Left colon (tissue), 2 donors: ENCODE data around the gene HYCC1. TPM values are rescaled to one million over a fixed set of nuclear protein-coding genes. Genes with fewer than 3 reads are reported as not detected.
"Not testable (repeated sequence)": the region's sequence is repeated elsewhere in the genome, so short reads cannot be mapped to it uniquely, and the experiment has no call there.

Experiments used
- ATAC-seq: fragments of 200-7000 bp; cut with Tn5 transposase; one replicate; pipeline ENCODE4 v1.9.1; 2020; ENCODE audit warnings: mild to moderate bottlenecking, moderate library complexity
- DNase-seq, 2 donors: peaks; one replicate each; pipeline ENCODE4 v3.0.0-alpha.2; 2020
- intact Hi-C, 2 donors: fragments of 100-400 bp; cut with DNase I in 1 of 2; cut with micrococcal nuclease in 1 of 2; formaldehyde crosslinking; loops; one replicate each; pipeline versions ENCODE4 v1.11.2 to v1.14.0; 2022; cut with DNase I, micrococcal nuclease
- long read RNA-seq: library from polyadenylated mRNA; unstranded; transcript quantifications from one replicate; pipeline ENCODE4 v2.0.0, GENCODE V29; 2021
- total RNA-seq, 2 donors: library from RNA; stranded (reverse); fragmentation: NEBNext Ultra II Directional; extraction: Animal tissue kit (Norgen Biotek cat#: 25700); gene quantifications; one replicate each; pipeline ENCODE4 v1.2.1, GENCODE V29; 2021
- donor health status: DM: no; HTN: no; CAD: no.
- donor health status: DM: yes; HTN: yes; CAD: no.

Gene HYCC1
- total RNA-seq: 1 to 10 TPM; 6.3 to 8.0 TPM
- long read RNA-seq, full-length matches to known transcripts: 3 of 7 reads
- long read RNA-seq, partial matches to known transcripts: 1 of 7 reads
- long read RNA-seq, other reads (novel, unspliced or antisense): 3 of 7 reads

GRCh38 chr7:23013715-23014649 is at the start of gene HYCC1:
HYCC1 (minus strand) TSS chr7:23014130; CDS start chr7:22991111, 23,019 bp downstream.
- ATAC-seq (peak; percentile 100), DNase-seq (peak; percentile 99)
- intact Hi-C loops: loop anchor here in 1 of 2 donors (10.0 kb wide), 1 partner anchor 189 kb away; the partner anchor contains the start of gene TOMM7

- intact Hi-C loops: no loop called here
- no peak for ATAC-seq
- no peak for DNase-seq
These were observed 48.5 kb upstream of the HYCC1 start for GRCh38 chr7:23062452-23062851.

DNA sequence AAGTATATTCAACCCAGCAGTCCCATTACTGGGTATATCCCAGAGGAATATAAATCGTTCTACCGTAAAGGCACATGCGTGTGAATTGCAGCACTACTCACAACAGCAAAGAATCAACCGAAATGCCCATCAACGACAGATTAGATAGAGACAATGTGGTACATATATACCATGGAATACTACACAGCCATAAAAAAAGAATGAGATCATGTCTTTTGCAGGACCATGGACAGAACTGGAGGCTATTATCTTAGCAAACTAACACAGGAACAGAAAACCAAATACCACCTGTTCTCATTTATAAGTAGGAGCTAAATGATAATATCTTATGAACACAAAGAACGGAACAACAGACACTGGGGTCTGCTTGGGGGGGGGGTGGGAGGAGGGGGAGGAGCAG is 47.4 kb upstream of the HYCC1 start:
- no peak for ATAC-seq
- no peak for DNase-seq
- intact Hi-C loops: no loop called here

DNA sequence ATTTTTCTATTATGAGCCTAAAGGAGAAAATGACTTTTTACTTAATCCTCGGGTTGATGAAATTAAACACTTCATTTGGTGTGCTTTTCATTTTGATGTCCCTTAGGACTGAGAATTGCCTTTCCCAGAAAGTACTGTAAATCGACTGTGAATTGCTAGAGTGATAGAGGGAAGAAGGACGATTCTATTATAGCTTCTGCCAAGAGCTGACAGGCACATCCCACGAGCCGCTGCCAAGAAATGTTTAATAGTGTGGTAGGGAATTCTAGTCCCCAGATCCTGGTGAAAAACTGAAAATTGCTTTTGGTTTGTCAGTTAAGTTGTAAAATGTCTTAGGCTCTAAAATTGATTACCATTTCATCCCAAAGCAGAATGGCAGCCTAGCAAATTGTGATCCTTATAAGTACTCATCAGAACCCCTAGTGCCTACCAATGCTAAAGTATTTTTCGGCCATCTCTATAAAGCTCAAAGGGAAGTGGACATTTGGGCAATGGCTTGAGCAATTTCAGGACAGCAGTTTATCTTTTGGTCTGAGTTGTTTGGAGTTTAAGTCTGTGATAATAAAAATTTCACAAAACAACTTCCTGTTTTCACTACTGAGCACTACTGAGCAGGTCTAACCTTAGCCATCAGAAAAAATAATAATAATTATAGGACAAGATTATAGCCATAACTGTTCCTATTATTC is 44.6 kb upstream of the HYCC1 start:
- intact Hi-C loops: loop anchor here in 1 of 2 donors (10.0 kb wide), 1 partner anchor 504 kb away; no protein-coding TSS in a partner anchor
- ATAC-seq (no peak), DNase-seq (no peak)

DNA sequence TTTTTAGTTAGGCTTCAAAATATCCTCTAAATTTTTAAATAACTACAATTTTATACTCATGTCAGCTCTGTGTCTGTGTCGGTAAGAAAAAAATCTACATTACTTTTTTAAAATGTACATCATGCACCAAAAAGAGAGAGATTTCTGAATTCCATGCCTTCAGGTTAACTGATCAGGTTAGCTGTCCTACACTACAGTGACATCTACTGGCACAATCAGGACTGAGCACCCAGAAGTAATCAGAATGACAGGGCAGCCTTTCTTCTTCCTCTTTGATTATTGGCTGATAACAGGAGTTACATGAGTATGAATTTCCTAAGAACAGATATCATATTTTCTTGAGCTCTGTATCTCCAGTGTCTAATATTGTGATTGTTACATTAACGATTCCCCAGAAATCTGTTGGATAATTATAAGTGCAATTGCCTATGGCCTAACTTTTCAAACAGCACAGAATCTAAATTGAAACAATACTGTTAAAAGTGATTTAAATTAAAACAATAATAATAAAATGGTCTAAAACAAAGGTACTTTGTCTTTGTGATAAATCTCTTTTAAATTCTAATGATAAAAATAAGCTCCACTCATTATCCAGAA is 41.8 kb upstream of the HYCC1 start:
- peak; percentile 78 for ATAC-seq
- intact Hi-C loops: loop anchor here in 1 of 2 donors (10.0 kb wide), 1 partner anchor 501 kb away; no protein-coding TSS in a partner anchor
- peak in 1 of 2 donors; percentile 33 for DNase-seq

GRCh38 chr7:23051124-23051485 is 37.2 kb upstream of the HYCC1 start:
- DNase-seq, ATAC-seq: not testable (repeated sequence)
- intact Hi-C loops: loop anchor here in 1 of 2 donors (10.0 kb wide), 1 partner anchor 496 kb away; no protein-coding TSS in a partner anchor

DNA sequence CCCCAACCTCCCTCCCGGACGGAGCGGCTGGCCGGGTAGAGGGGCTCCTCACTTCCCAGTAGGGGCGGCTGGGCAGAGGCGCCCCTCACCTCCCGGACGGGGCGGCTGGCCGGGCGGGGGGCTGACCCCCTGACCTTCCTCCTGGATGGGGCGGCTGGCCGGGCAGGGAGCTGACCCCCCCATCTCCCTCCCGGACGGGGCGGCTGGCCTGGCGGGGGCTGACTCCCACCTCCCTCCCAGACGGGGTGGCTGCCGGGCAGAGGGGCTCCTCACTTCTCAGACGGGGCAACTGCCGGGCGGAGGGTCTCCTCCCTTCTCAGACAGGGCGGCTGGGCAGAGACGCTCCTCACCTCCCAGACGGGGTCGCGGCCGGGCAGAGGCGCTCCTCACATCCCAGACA is 32.4 kb upstream of the HYCC1 start:
- intact Hi-C loops, DNase-seq, ATAC-seq: not testable (repeated sequence)

- intact Hi-C loops, ATAC-seq, DNase-seq: not testable (repeated sequence)
These were observed 31.2 kb upstream of the HYCC1 start for GRCh38 chr7:23045086-23045485.

GRCh38 chr7:23044581-23044980 is 30.7 kb upstream of the HYCC1 start:
- no peak for ATAC-seq
- intact Hi-C loops: no loop called here

GRCh38 chr7:23043441-23043840 is 29.5 kb upstream of the HYCC1 start:
- ATAC-seq: no peak
- intact Hi-C loops: no loop called here
- DNase-seq: no peak

More at GRCh38 chr7:23044581-23044980, 30.7 kb upstream of the HYCC1 start:
- no peak for DNase-seq

- DNase-seq, ATAC-seq, intact Hi-C loops: not testable (repeated sequence)
These were observed 25.7 kb upstream of the HYCC1 start for GRCh38 chr7:23039674-23040073.

GRCh38 chr7:23035542-23036371 is 21.8 kb upstream of the HYCC1 start:
- DNase-seq, intact Hi-C loops, ATAC-seq: not testable (repeated sequence)

- ATAC-seq (no peak), DNase-seq (no peak)
- intact Hi-C loops: no loop called here
These were observed 13.3 kb upstream of the HYCC1 start for GRCh38 chr7:23027261-23027660.

- DNase-seq (no peak), ATAC-seq (no peak)
- intact Hi-C loops: no loop called here
These were observed 12.2 kb upstream of the HYCC1 start for GRCh38 chr7:23026164-23026563.

GRCh38 chr7:23024454-23024853 is 10.5 kb upstream of the HYCC1 start:
- ATAC-seq: no peak
- intact Hi-C loops: no loop called here
- DNase-seq: no peak

DNA sequence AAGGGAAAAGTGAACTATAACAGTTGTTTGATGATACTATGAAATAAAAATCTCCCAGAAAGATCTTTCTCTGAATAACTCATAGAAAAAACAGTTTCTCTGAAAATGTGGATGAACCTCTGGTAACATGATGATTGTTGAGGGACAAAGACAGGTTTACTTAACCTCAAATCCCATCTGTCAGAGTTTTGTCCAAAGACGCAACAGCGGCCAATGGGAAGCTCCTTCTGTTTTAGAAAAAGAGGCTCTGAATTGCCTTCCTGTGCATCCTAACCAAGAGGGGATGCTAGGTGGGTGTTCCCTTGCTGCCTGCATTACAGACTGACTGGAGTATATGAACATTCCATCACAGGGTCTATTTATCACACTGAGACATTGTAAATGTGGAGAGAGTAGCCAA is 8.9 kb upstream of the HYCC1 start:
- intact Hi-C loops: no loop called here
- ATAC-seq (no peak), DNase-seq (no peak)

GRCh38 chr7:23022258-23022769 is 8.4 kb upstream of the HYCC1 start:
- intact Hi-C loops: no loop called here
- ATAC-seq (no peak), DNase-seq (no peak)

DNA sequence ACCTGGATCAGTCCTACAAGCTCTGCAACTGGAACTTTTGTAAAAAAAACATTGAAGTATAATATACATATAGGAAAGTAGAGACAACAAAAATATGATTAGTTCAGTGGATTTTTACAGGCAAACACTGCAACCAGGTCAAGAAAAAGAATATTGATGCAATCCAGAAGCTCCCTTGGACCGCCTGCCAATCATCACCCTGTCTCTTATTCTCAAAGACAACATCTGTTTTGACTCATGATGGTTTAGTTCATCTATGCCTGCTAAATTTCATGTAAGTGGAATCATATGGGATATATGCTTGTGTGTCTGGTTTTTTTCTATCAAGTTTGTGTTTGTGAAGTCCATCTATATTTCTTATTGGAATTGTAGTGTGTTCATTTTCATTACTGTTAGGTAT is 7.7 kb upstream of the HYCC1 start:
- ATAC-seq: no peak
- intact Hi-C loops: no loop called here
- no peak for DNase-seq
